D721Med (cell line): ENCODE results near the gene RUNX1.

ENCODE experiments used
- DNase-seq: peaks from one replicate; pipeline ENCODE4 v3.0.0; 2011; ENCODE audit warnings: low spot score; ENCODE audit not compliant: insufficient read length
- FAIRE-seq: peaks from 2 replicates; lab custom pipeline; 2011; peaks lifted over from hg19 to GRCh38; lab: Jason Lieb, UNC
- TF ChIP-seq, protein P1 (sequence below): IDR thresholded peaks from 2 replicates; pipeline ENCODE4 v1.5.1; 2012; ENCODE audit warnings: mild to moderate bottlenecking, control low read depth; ENCODE audit not compliant: insufficient read depth; ENCODE audit errors: missing control alignments

The RUNX1 gene

DNA sequence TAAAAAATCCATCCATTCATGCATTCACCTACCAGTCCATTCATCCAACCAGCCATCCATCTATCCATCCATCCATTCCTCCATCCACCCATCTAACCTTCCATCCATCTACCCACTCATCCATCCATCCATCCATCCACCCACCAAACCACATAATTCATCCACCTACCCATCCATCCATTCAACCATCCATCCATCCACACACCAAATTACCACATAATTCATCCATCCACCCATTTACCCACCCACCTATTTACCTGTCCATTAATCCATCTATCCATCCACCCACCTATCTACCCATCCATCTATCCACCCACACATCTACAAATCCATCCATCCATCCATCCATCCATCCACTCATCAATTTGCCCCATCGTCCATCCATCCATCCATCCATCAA is 308.9 kb downstream of the RUNX1 start:
- TF ChIP-seq, protein P1, sequence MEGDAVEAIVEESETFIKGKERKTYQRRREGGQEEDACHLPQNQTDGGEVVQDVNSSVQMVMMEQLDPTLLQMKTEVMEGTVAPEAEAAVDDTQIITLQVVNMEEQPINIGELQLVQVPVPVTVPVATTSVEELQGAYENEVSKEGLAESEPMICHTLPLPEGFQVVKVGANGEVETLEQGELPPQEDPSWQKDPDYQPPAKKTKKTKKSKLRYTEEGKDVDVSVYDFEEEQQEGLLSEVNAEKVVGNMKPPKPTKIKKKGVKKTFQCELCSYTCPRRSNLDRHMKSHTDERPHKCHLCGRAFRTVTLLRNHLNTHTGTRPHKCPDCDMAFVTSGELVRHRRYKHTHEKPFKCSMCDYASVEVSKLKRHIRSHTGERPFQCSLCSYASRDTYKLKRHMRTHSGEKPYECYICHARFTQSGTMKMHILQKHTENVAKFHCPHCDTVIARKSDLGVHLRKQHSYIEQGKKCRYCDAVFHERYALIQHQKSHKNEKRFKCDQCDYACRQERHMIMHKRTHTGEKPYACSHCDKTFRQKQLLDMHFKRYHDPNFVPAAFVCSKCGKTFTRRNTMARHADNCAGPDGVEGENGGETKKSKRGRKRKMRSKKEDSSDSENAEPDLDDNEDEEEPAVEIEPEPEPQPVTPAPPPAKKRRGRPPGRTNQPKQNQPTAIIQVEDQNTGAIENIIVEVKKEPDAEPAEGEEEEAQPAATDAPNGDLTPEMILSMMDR: no peak
- FAIRE-seq (no peak), DNase-seq (no peak)
